Stimulated activated CD8-positive, alpha-beta memory T cell treated with anti-CD3 and anti-CD28 coated beads, Interleukin-4, amount 100 ng/mL, for 1 hour (primary cell): ENCODE data around the gene ACTRT2.

ENCODE experiments used
- DNase-seq, 2 donors: peaks; one replicate each; pipeline ENCODE4 v3.0.0-alpha.2; 2020; ENCODE audit warnings: low read depth in 2 of 2, low spot score in 1 of 2

The ACTRT2 gene

DNA sequence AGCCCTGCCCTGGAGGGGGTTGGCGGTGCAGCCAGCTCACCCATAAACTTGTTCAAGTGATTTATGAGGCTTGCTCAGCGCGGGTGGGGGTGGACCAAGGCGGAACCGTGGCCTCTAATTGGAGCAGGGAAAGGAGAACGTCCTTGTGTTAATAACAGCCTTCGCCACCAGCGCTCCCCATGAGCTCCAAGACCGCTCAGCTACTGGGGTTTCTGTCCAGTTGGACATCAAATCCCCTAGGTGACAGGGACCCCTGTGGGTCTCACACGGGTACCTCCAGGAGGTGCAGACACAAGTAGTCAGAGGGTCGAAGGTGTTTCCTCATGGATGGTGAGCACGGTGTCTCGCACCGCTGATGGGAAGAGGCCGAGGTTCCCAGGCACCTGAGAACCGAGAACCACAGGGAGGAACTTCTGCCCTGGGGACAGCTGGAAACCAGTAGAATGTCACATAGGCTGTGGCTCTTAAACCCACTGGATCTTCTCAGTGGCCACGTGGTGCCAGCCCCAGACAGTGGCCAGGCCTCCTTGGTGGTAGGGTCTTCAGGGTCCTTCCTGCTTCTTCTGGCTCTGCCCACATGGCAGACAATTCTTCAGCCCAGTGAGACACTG, 3.7 kb upstream of the ACTRT2 start:
- DNase-seq, result no peak

GRCh38 chr1:3018051-3018471, 3.2 kb upstream of the ACTRT2 start:
- no peak for DNase-seq

DNA sequence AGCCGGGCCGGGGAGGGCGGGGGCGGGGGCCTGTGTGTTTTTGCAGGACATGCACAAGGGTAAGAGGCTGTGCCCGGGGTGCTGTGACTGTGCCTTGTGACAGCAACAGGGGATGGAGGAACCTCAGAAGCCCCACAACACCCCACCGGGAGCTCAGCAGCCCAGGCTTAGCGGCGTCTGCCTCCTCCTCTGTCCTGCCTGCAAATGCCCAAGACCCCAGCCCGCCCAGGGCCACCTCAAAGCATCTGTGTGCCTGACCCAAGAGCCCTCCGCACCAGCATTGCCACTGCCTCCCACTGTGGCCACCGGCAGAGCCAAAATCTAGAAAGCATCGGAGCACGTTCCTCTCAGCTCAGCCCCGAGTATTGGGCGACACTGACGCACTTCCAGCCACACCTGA, 2.7 kb upstream of the ACTRT2 start:
- DNase-seq, result no peak

- DNase-seq, result no peak
These were observed 2.2 kb upstream of the ACTRT2 start for GRCh38 chr1:3019007-3019515.

GRCh38 chr1:3019516-3020051, 1.7 kb upstream of the ACTRT2 start:
- no peak for DNase-seq

DNA sequence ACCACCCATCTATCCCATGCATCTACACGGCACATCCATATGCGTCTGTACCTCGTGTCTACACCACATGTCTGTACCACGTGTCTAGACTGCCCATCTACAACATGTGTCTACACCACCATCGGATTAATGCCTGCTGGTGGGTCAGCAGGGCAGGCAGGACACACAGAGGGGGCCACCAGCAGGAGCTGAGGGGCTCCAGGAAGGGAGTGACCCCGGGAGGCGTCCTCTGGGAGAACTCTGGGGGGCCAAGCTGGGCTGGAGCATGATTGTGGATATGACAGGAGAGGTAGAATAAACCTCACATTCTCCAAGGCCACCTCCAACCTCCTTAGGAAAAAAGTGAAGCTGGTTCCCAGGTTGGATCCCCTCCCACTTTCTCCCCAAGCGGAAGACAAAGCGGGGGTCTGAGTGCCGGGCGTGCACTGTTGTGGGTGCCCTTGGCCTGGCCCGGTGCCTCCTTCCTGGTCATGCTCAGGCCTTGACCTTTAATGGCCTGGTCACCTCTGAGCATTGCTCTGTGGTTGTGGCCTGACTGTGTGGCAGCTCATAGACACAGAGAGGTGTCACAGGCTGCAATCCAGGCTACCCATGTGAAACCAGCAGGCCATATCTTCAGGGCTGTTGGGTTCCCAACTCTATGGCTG, 881 bp upstream of the ACTRT2 start:
- DNase-seq, result no peak

- DNase-seq, result no peak
These were observed 634 bp downstream of the ACTRT2 start for GRCh38 chr1:3021801-3022401.

GRCh38 chr1:3022511-3022973, 1.3 kb downstream of the ACTRT2 start:
- DNase-seq, result no peak

DNA sequence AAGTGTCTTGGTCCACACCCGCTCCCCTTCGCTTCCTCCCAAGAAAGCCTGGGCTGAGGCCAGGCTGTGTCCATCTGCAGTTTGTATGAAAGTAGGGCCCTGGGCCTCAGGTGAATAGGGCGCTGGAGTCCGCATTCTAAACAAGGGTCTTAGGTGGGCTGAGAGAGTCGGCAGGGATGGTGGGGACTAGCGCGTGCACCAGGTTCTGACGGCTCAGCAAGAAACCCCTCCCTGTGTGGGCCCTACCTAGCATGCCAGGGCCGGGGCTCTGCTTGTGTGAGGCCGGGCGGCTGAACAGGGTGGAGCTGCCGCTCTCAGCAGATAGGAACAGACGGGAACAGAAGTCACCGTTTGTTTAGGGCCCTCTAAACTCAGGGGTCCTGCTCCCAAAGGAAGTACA, 1.7 kb downstream of the ACTRT2 start:
- no peak for DNase-seq

GRCh38 chr1:3024019-3024418, 2.8 kb downstream of the ACTRT2 start:
- DNase-seq, result no peak

DNA sequence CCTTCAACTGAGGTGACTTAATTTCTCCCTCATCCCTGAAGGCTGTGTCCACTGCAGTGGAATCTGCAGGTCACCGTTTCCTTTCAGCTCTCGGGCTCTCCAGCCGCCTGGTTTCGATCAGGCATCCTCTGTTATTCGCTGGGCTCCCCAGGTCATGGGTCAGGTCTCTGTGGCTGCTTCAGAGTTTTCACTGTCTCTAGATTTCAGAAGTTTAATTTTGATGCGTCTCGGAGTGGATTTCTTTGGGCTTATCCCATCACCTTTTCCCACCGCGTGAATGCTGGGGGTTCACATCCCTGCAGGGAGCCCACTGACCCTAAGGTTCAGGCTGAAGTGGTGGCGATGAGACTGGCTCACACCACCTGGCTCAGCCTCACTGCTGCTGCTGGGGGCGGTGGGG, 3.3 kb downstream of the ACTRT2 start:
- DNase-seq, result no peak

GRCh38 chr1:3026124-3026523, 4.9 kb downstream of the ACTRT2 start:
- DNase-seq, result no peak

DNA sequence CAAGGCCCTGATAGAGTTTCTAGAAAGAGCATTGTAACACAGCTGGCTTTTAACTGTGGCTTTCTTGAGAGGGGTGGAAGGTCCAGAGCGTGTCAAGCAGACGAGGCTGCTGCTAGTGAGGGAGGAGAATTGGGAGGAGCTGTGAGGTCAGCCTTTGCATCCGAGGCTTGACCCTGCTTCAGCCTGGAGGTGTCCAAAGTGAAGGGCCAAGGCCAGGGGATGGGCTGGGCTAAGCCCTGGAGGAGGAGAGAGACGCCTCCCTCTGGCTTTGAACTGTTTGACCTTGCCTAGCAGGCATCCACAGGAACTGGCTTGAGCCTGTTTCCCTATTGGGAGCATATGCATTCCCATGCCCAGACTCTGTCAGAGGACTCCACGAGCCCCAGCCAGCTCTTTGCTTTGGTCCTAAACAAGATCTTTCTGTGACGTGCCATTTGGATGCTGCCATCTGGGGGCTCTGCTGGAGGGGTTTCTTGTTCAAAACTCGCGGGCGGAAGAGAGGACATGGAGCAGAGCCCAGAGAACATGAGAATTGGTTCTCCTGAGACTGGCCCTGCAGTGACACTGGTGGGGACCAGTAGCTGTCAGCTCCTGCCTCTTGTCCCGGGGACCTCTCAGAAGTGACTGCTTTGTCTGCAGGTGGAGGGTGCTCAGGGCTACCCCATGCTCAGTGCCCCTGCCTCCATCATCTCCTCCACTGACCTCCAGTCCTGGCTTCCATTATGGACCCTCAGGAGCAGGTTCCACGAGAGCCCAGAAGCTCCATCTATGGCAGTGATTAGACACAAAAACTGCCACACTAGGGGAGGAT, 5.5 kb downstream of the ACTRT2 start:
- no peak for DNase-seq

DNA sequence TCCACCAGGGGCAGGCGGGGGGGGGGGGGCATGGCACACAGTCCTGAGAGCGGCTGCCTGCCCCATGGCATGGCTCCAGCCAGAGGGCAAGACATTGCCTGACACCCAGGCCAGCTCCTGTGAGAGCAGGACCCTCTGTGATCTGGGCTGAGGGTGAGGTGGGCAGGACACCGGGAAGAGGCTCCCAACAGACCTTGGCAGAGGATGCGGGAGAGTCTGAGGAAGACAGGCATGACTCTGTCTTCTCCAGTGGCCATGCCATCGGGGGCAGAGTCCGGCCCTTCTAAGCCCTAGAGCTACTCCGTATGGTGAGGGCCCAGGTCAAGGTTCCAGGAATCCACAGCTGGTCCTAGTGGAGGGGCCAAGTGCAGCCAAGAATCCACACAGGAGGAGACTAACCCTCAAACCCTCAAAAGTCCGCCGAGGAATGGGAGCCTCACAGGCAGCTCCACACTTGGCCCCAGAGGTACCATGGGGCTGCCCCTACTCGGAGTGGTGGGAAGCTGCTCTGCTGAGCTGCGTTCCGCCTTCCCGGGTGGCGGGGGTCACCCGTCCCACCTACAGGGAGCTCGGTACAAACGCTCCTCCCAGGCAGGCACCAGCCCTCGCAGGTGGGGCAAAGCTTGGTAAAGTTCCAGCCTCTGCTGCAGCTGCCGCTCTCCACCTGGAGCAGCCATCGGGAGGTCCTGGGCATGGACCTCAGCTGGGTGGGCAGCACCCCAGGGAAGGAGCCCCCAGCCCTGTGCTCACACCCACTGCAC, 6.5 kb downstream of the ACTRT2 start:
- DNase-seq, result no peak

GRCh38 chr1:3028531-3029282, 7.4 kb downstream of the ACTRT2 start:
- DNase-seq, result no peak

DNA sequence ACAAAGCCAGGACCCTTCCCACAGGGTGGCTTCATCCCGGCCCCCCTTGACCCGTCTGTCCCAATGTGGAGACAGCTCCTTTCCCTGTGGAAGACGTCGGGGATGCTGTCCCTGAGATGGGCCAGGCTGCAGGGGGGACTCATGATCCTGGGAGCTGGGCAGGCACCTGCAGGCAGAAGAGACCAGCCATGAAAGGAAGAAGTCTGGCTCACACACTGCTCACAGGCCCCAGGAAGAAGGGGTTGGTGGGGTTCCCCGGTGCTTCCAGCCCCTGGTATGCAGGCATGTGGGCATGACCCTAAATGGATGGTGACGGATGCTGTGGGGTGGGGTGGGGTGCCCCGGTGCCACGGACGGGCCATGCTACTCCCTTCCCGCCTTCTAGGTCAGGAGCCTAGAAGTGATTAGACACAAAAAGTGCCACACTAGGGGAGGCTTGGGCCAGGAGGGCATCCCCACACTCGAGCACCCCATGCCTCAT, 8.3 kb downstream of the ACTRT2 start:
- DNase-seq, result no peak

GRCh38 chr1:3029991-3030662, 8.9 kb downstream of the ACTRT2 start:
- no peak for DNase-seq

DNA sequence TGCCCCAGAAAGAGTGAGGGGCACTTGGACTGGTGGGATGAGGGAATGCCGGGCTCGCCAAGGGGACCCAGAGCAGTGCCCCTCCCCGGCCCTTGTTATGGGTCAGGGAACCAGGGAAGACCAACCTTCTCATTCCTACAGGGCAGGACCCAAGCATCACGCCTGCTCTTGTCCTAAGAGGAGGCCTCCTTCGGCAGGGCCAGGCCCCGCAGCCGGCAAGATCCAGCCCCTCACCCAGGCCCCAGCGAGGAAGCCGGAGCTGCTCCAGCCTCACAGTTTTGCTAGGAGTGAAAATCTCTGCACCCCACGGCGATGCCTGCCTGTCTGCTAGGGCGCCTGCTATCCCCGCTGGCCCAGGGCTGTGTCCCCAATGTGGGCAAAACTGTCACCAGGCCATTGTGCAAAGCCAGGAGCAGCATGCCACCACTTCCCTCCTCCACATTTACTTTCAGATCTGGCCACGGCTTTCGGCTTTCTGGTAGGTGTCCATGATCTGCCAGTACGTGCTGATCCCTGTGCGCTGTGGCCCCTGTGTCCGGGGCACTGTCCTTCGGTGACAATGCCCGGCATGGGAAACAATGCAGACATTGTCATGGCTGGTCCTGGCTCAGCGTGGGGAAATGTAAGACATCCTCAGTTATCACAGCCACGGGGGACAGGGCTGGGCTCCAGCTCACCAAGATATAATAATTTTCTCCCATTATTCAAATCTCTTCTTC, 9.6 kb downstream of the ACTRT2 start:
- DNase-seq, result no peak
